GM19025 (cell line): ENCODE measurements around the gene GPC5.
"Not testable (repeated sequence)": the region's sequence is repeated elsewhere in the genome, so short reads cannot be mapped to it uniquely, and the experiment has no call there.

ENCODE experiments used
- ATAC-seq: cut with Tn5 transposase; IDR thresholded peaks from one replicate; pipeline ENCODE4 v1.9.1; 2021; ENCODE audit warnings: mild to moderate bottlenecking, low read depth, moderate library complexity; ENCODE audit not compliant: unreplicated experiment

Gene GPC5

DNA sequence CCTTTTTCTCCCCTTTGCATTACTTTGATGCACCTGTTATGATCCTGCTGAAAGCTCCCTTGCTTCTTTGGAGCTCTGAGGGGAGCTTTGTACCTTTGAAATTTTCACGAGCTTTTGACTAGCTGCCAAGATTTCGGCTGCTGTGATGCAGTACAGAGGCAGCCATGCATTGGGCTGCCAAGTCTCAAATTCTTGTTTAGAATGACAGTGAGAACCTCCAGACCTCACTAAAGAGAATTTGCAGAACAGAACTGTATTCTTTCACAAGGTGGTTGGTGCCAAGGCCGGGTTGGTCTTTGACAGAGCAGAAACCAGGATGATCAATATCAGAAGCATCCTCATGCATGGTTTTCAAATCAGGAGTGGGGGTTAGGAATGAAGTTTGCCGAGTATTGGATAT lies 414.8 kb downstream of the GPC5 start:
- no peak for ATAC-seq

DNA sequence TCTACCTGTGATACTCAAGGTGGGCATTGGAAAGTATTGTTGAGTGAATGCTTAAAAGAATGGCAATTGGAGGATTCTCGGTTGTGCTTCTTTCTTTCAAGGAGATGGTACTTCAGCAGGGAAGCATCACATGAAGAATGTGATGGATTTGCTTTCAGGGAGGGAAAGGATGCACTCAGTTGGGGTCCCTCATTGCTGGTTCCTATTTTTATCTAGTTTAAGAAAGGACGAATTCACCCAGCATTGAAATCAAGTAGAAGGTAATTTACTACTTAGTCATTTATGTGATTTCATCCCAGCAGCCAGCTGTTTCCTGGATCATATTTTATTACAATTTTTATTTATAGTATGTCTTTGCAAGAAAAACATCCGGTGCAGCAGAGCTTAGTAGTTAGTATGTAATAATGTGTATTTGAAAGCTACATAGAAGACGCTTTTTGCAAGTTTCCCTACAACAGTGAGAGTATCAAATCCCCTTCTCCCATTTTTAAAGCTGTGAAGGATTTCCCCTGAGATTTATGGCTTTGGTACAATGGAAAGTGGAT lies 417.9 kb downstream of the GPC5 start:
- ATAC-seq: no peak

GRCh38 chr13:91817250-91817649 lies 418.8 kb downstream of the GPC5 start:
- no peak for ATAC-seq

DNA sequence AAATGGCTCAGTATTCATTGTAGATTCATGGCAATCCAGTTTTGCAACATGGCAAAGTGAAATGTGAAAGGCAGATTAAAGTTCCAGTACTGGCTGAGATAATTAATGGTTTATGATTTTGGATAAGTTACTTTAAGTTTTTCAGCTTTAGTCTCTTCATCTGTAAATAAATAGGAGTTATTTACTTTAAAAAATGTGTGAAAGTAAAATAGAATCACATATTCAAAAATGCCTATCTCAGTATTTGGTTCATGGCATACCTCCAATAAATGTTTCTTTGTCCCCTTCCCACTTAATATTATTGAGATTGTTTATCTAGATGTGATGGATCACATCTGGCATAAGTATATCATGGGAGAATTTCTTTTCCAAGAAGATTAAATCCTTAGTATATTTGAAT lies 426.0 kb downstream of the GPC5 start:
- ATAC-seq: no peak

- ATAC-seq: no peak
Observed at GRCh38 chr13:91825516-91825915, 427.1 kb downstream of the GPC5 start.

- no peak for ATAC-seq
Observed at GRCh38 chr13:91836553-91836952, 438.1 kb downstream of the GPC5 start.

DNA sequence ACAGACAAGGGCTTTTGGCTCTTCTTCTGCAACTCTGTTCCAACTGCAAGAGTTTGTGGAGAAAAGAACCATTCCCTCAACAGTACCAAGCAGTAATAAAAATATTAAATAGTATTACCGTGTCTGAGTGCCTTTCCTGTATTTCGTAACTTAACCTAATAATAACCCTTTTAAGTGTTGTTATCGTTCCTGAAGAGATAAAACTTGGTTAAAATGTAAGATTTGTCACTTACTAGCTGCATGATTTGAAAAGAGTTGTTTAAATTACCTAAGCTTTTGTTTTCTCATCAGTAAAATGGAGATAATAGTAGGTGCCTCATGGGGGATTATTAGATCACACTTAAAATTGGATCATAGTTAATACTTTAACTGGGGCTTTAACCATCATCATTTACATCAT lies 447.2 kb downstream of the GPC5 start:
- ATAC-seq: no peak

DNA sequence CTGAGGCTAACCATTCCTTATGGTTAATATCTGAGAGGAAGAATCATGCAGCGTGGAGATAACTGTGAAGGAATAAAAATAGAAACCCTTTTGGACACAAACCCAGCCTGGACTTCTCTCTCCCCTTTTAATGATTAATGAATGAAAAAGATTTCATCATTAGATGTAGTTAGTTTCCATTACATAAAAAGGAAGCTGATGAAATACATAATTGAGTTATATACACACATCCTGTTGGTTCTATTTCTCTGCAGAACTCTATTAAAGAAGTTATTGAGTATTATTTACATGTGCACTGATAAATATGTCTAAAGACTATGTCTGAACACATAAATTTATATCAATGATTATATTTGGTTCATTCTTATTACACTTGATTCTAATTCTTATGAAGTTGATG lies 465.3 kb downstream of the GPC5 start:
- ATAC-seq: no peak

DNA sequence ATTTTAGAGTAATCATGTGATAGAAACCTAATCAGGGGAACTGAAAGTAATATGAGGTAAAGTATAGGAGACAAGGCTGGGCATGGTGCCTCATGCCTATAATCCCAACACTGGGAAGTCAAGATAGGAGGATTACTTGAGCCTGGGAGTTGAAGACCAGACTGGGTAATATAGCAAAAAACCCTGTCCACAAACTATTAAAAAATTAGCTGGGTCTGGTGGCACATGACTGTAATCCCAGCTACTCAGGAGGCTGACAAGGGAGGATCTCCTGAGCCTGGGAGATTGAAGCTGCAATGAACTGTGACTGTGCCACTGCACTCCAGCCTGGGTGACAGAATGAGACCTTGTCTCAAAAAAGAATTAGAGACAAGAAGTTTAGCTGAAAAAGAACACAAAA lies 469.9 kb downstream of the GPC5 start:
- ATAC-seq: no peak

DNA sequence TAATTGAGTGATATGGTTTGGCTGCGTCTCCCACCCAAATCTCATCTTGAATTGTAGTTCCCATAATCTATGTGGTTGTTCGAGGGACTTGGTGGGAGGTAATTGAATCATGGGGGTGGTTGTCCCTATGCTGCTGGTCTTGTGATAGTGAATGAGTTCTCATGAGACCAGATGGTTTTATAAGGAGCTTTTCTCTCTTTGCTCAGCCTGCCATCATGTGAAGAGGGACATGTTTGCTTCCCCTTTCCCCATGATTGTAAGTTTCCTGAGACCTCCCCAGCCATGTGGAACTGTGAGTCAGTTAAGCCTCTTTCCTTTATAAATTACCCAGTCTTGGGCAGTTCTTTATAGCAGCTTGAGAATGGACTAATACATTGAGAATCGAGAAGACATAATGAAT lies 480.1 kb downstream of the GPC5 start:
- ATAC-seq: no peak

DNA sequence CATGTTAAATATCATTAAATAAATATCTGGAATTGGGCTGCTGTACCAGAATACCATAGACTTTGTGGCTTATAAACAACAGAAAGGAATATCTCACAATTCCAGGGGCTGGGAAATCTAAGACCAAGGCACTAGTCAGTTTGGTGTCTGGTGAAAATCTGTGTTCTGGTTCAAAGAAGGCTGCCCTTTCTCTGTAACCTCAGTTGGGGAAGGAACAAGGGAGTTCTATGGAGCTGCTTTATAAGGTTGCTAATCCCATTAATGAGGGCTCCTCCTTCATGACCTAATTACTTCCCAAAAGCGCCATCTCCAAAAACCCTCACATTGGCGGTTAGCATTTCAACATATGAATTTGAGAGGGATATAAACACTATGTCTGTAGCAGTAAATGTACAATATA lies 480.9 kb downstream of the GPC5 start:
- no peak for ATAC-seq

- no peak for ATAC-seq
Observed at GRCh38 chr13:91882918-91883317, 484.5 kb downstream of the GPC5 start.

GRCh38 chr13:91889641-91890040 lies 491.2 kb downstream of the GPC5 start:
- ATAC-seq: no peak

GRCh38 chr13:91891141-91891540 lies 492.7 kb downstream of the GPC5 start:
- no peak for ATAC-seq

DNA sequence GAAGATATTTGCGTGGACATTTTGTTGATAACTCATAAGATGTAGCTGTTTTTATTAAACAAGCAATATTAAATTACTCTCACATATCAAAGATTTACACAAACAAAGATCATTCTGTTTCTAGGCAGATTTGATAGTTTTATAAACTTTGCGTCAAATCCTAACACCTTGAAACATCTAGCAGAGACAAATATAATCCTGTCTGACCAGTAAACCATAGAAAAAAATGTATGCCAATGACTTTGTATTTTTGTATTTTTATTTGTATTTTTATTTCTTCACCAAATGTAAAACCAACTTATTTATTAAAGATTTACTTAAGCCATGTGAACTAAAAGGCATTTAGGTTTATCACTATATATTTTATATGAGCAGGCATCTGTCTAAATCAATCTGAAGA lies 494.6 kb downstream of the GPC5 start:
- no peak for ATAC-seq

DNA sequence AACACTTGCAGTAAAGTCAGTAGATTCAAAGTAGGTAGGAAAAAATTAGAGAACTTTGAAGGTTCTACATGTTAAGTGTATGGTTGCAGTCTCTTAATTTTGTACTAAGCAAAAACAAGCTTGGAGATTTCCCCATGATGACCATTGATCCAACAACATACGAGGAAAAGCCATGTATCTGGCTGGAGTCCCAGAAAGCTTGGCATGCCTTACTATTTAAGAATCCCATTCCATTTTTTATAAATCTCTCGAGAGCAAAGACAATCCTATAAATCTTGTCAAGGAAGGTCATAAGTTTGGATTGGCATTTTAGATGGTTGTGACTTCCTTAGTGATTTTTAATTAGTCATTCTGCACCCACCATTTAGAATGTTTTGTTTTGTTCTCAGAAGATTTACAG lies 495.9 kb downstream of the GPC5 start:
- ATAC-seq: no peak

GRCh38 chr13:91896547-91896946 lies 498.1 kb downstream of the GPC5 start:
- no peak for ATAC-seq

DNA sequence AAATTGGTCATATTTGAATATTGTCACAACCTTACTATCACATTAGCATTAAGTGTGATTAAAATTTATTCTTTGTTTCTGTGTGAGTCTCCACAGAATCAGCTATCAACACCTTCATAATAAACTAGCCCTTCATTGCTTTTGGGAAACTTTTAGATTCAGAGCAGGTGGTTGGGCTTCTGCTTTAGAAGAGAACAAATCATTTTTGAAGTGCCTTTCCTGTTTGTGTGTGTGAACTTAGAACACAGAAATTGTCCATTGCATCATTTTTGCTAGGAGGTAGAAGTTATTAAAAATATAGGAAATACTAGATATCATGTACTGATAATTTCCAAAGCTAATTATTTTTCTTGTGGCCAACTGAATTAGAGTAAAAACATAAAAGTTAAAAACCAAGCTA lies 500.6 kb downstream of the GPC5 start:
- ATAC-seq: not testable (repeated sequence)

DNA sequence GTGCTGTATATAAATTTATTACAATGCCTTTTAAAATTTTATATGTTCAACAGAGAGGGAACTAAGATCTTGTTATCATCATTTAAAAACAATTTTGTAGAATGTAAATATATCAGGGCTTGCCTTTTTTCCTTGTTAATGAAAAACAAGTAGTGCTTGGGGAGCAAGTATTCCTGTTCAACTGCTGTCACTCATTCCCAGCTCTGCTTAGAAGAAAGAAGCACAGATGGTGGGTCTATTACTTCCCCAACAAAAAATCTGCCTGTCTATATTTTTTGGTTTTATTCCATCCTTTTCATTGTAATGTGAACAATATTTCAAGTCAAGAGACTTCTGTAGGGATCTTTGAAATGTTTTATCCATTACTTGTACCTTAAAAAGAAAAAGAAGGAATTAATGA lies 503.9 kb downstream of the GPC5 start:
- no peak for ATAC-seq

- ATAC-seq: peak; percentile 81
Observed at GRCh38 chr13:91904005-91904404, 505.6 kb downstream of the GPC5 start.

DNA sequence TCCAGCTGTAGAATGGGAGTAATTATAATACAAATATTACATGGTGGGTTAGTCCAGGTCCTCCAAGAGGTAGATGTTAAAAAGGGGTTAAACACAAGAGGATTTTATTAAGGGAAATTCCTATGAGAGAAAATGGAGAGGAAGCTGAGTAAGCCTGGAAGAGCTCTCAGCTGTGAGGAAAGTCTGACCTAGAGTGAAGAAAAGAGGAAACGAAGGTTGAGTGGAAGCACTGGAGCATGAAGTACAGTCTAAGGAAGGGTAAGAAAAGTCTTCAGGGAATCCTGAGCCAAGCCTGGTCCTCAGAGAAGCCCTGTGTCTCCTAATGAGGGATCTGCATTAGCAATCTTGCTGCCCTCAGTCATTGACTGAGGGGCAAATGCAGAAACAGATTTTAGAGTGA lies 506.2 kb downstream of the GPC5 start:
- no peak for ATAC-seq

DNA sequence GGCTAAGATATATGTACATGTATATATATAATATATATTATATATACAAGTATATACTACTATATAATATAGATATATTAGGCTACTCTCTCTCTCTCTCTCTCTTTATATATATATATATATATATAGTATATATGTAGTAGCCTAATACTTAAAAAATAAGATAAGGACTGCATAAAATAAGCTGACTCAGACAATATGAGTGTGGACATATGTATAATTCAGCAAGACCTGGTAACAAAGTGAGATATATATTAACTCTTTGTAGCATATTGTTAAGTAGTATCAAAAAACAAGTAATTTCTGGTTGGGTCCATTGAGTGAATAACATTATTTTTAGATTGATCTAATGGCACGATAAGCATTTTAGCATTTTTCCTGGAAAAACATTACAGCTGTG lies 509.0 kb downstream of the GPC5 start:
- ATAC-seq: no peak

- no peak for ATAC-seq
Observed at GRCh38 chr13:91909617-91910016, 511.2 kb downstream of the GPC5 start.
